ENCODE measurements around the gene SH3BGRL2.
"Not testable (repeated sequence)": the region's sequence is repeated elsewhere in the genome, so short reads cannot be mapped to it uniquely, and the experiment has no call there.

The SH3BGRL2 gene

DNA sequence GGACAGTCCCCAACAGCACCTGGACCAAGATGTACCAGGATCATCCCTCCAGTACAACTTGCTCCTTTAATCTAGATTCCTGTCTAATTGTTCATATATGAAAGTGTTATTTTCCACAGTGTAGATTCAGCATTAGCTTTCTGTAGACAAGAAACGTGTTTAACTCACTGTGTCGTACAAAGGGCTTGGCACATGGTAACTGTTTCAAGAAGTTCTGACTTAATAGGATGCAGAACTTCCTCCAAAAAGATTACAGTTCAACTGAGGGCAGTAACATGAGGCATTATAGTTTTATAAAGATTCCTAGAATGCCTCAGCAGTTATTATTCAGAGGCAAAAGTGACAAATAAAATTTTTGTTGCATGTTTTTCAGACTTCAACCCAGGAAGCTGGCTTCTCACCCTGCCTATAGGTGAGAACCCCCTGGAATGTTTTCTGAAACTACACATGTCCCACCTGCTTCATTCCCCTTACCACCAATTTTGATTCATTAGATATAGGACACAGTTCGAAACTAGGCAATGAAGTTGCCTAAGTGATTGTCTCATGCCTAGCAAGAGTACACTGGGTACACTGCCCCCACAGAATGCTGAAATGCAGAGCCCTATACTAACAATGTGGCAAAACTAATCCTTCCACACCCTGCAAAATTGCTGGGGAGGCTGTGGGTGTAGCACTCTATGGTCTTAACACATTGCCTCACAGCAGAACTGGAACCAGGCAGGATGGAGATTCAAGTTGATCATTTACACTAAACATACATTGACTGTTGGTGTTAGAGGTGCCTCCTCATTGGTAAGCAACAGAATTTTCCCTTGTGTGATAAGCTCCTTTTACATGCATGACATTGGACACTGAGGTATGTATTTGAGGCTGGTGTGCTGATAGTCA is 22.6 kb upstream of the SH3BGRL2 start:
- TF ChIP-seq ZNF274 (IDR thresholded peaks at IDR 0.05; ENCODE audit: low read depth, low read length), result no peak
- no peak overlapping the region for H3K4me3 ChIP-seq (ENCODE audit: low read length)

DNA sequence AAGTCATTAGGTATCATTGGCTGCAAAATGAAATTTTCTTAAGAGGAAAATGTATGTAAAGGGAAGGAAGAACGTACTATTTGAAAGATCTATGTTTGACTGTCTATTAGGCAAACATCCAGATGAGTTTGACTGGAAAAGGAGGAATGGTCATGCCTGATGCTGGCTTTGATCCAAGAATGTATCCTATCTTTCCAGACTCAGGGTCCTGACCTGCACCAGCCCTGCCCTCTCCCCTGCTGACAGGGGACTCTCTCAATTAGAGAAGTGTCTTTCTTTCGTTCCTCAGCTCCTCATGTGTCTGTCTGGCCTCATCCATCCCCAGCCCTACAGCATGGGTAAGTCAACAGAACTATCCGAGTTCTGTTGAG is 21.9 kb upstream of the SH3BGRL2 start:
- H3K4me3 ChIP-seq (ENCODE audit: low read length), result no peak overlapping the region
- TF ChIP-seq ZNF274 (IDR thresholded peaks at IDR 0.05; ENCODE audit: low read depth, low read length), result no peak

DNA sequence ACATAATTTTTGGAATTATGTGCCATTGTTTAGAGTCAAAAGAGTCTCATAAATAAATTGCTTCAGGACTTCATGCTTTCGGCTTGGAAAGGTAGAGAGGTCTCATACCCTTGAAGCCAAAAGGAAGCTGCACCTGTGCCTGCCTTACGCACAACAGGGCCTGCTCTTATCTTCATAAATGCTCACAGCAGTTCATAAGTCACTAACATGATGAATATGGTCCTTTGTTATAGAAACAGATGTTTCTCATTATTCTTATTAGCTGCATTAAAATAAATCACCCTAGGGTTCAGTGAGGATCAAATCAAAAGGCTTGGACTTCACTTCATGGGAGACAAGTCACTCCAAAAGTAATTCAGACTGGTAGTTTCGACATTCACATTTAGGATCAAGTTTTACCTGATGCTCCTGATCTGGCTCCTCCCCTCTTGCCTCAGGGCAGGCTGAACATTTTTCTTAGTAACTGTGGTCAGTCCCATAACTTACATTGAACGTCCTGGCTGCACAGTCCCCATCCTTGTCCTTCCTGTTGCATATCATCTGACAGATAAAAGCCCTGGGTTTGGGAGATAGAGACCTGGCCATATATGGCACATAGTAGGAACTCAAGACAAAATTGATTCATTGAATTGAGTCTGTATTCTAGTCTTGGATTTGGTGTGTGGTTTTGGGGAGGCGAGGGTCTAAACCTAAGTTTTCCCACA is 20.7 kb upstream of the SH3BGRL2 start:
- no peak for TF ChIP-seq ZNF274 (IDR thresholded peaks at IDR 0.05; ENCODE audit: low read depth, low read length)
- no peak overlapping the region for H3K4me3 ChIP-seq (ENCODE audit: low read length)

DNA sequence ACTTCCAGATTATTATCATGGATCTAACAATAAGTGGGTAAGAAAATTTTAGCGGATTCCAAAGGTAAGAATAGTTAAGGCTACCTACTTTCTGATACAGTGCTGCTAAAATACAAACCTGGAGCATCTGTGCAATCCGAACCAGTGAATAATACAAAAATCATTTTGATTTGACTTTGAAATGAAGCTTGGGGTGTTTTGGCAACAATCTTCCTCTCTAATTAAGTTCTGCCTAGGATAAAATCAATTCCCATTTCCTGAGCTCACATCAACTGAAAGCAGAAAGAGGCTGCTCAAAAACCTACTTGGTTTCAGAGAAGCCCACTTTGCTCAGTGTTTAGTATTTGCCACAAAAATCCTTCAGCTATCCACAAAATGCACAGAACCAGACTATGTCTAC is 18.7 kb upstream of the SH3BGRL2 start:
- no peak for TF ChIP-seq ZNF274 (IDR thresholded peaks at IDR 0.05; ENCODE audit: low read depth, low read length)
- H3K4me3 ChIP-seq (ENCODE audit: low read length), result no peak overlapping the region

DNA sequence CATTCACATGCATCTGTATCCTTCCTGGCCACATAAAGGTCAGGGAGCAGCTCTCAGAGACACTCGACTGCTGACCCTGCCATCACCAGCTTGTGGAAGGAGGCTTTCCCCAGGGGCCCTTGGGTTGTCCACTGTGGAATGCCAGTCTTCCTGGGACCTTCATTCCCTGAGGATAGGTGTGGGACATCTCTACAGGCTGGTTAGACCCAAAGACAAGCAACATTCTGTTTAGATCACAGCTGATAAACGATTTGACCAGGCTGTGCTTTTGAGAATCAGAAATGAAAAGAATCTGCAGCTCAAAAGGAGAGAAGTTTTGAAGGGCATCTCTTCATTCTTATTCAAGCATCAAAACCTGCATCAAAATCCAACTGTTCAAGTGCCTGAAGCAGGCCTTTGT is 18.2 kb upstream of the SH3BGRL2 start:
- H3K4me3 ChIP-seq (ENCODE audit: low read length), result no peak overlapping the region
- no peak for TF ChIP-seq ZNF274 (IDR thresholded peaks at IDR 0.05; ENCODE audit: low read depth, low read length)

DNA sequence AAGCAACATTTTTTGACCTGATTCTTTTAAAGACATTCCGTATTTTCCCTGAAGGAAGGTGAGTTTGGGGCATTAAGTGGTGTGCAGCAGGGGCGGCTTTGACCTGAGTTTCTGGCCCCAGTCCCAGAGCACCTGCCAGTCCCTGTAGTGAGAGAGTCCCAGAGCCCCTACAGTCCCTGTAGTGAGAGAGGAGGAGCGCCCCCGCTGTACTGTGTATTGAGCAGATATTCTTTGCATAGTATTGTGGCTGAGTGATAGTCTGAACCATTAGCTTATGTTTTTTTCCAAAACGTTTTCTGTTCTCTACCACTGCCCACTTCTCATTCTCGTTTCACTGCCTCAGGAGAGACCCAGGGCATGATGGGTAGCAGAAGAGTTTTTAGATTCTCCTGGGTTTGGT is 17.2 kb upstream of the SH3BGRL2 start:
- no peak overlapping the region for H3K4me3 ChIP-seq (ENCODE audit: low read length)
- no peak for TF ChIP-seq ZNF274 (IDR thresholded peaks at IDR 0.05; ENCODE audit: low read depth, low read length)

DNA sequence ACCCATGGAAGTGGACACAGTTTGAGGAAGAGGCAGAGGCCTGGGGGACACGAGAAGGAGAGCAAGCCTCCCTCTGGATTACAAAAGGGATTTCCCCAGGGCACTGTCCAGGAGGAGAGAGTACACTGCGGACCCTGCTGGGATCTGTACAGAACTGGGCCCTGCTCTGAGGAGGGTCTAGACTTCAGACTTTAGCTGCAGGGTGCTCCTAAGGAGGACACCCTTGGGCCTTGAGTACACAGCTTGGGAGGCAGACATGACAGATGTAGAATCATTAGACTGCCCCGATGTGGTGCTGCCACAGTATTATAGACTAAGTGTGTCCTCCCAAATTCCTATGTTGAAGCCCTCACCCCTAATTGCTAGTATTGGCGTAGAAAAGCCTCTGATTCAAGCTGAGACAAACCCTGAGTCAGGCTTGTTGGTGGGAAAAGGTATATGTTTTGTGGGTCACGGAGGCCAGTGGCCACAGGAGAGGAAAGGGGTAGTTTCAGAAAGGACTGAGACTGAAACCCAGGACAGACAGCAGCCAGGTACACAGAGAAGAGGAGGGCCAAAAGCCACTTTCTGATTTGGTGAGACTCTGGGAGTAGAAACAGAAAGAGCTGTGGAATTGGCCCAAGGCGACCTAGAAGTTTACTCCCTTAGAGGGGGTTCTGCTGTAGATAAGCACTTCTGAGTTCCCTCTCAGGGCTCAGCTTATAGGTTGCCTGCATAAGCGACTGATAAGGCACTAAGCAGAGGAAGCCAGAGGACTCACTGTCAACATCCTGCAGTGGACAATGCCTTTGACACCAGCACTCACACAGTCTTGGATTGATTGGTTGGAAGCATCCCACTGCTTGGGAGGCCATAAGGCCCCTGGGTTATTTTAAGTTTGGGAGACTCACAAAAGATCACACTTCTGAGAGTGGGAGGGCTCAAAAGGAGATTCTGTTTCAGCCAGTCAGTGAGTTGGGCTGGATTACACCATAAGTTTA is 16.5 kb upstream of the SH3BGRL2 start:
- H3K4me3 ChIP-seq (ENCODE audit: low read length), result no peak overlapping the region
- TF ChIP-seq ZNF274 (IDR thresholded peaks at IDR 0.05; ENCODE audit: low read depth, low read length), result no peak

DNA sequence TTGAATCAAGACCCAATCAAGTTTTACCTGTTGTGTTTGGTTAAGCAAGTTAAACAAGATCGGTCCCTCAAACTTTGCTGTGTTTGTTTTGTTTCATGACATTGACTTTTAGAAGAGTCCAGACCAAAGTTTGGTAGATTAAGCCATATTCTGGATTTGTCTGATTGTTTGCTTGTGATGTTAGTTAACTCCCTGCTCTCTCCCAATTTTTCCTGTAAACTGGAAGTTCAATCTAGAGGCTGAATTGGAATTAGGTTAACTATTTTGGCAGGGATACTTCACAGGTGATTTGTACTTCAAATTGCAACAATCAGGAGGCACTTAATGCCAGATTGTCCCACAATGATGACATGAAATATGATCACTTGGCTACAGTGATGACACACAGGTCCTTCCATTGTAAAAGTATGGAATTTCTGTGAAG is 13.6 kb upstream of the SH3BGRL2 start:
- no peak for TF ChIP-seq ZNF274 (IDR thresholded peaks at IDR 0.05; ENCODE audit: low read depth, low read length)
- no peak overlapping the region for H3K4me3 ChIP-seq (ENCODE audit: low read length)

DNA sequence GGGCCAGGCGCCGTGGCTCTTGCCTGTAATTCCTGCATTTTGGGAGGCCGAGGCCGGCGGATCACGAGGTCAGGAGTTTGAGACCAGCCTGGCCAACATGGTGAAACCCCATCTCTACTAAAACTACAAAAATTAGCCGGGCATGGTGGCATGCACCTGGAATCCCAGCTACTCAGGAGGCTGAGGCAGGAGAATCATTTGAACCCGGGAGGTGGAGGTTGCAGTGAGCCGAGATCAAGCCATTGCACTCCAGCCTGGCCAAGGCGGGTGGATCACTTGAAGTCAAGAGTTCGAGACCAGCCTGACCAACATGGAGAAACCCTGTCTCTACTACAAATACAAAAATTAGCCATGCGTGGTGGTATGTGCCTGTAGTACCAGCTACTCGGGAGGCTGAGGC is 12.7 kb upstream of the SH3BGRL2 start:
- not testable (repeated sequence) for H3K4me3 ChIP-seq (ENCODE audit: low read length)

DNA sequence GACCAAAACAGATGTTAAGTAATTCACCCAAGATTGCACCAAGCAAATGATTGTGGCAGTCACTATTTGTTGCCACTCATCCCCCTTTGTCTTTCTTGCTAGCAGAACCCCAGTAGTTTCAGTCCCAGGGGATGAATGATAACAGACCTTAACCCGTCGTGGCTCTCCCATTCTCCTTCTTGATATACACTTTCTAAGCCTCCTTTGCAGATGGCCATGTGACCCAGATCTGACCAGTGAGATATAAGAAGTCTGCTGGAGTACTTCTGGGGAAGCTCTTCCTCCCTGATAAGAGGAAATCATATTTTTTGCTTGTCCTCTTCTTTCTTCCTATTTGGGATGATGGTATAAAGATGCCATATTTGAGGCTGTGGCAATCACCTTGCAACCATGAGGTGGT is 9.6 kb upstream of the SH3BGRL2 start:
- TF ChIP-seq ZNF274 (IDR thresholded peaks at IDR 0.05; ENCODE audit: low read depth, low read length), result no peak
- H3K4me3 ChIP-seq (ENCODE audit: low read length), result no peak overlapping the region

DNA sequence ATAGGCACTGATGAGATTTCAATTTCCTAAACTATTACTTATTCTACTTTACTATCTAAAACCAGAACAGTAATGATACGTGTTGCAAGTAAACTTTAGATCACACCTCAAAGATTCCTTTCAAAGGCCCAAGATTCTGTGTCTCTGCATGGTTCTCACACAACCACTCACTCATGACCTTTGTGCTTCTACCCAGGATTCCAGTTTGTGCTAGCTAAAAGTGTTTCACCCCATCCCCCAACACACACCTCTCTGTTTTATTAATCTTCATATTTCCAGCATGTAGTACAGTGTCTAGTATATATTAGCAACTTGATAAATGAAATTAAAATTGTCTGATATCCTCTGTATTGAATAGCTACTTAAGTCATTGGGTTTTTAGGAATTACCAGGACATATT is 8.8 kb upstream of the SH3BGRL2 start:
- H3K4me3 ChIP-seq (ENCODE audit: low read length), result no peak overlapping the region
- no peak for TF ChIP-seq ZNF274 (IDR thresholded peaks at IDR 0.05; ENCODE audit: low read depth, low read length)

DNA sequence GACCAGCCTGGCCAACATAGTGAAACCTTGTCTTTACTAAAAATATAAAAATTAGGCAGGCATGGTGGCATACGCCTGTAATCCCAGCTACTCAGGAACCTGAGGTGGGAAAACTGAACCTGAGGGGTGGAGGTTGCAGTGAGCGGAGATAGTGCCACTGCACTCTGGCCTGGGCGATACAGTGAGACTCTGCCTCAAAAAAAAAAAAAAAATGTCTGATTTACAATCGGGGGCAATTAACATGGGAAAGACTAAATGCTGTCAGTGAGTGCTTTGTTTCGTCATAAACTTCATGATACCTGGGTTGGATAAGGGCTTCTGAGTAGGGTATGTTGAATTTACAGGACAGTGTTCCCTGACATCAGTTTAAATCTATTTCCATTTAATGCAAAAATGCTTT is 8.0 kb upstream of the SH3BGRL2 start:
- TF ChIP-seq ZNF274 (IDR thresholded peaks at IDR 0.05; ENCODE audit: low read depth, low read length), result no peak
- H3K4me3 ChIP-seq (ENCODE audit: low read length), result no peak overlapping the region

DNA sequence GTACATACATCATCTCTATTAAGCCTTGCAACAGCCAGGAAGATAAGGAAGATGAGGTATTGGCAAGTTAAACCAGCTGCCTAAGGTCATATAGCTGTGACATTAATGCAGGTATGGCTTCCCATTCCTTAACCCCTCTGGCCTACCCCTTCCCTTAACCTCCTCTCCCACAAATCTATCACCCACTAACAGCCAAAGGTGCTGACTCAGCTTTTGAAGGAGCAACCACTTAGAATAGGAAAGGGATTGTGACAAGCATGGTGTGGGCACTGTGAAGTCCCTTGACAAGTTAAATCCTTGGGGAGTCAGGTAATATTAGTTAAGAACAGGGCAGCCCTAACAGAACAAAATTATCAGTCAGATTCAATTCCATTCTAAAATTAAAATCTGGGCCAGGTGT is 5.4 kb upstream of the SH3BGRL2 start:
- no peak overlapping the region for H3K4me3 ChIP-seq (ENCODE audit: low read length)
- no peak for TF ChIP-seq ZNF274 (IDR thresholded peaks at IDR 0.05; ENCODE audit: low read depth, low read length)

DNA sequence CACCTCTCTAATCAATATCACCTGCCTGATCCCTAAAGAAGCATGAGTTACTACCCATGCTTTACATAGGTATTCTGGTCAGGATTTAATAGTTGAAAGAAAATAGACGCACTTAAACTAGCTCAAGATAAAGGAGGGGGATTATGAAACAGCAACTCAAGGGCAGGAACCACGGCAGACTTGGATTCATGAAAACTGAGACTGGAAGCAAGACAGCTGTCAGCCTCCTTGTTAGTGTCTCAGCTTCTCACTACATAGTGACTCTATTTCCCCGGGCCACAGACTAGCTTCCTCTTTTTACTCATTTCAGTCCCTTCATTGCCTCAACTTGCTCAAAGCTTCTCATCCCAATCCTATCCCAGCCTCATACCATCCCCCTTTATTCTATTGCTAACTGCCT is 4.3 kb upstream of the SH3BGRL2 start:
- TF ChIP-seq ZNF274 (IDR thresholded peaks at IDR 0.05; ENCODE audit: low read depth, low read length), result no peak
- no peak overlapping the region for H3K4me3 ChIP-seq (ENCODE audit: low read length)
